Panc1 (cell line): ENCODE measurements around the gene PLCH1. TPM values are rescaled to one million over a fixed set of nuclear protein-coding genes. Genes with fewer than 3 reads are reported as not detected.

Experiments used
- ATAC-seq: fragments of 200-7000 bp; cut with Tn5 transposase; 2 replicates; pipeline ENCODE4 v1.9.1; 2020; ENCODE audit warnings: mild to moderate bottlenecking, moderate library complexity
- BruUV-seq: library from RNA; stranded (reverse); fragments of 400-500 nt; replicated peaks from 2 replicates; lab custom pipeline; 2021; lab: Mats Ljungman, UMichigan
- CTCF ChIA-PET: fragments of 300-600 bp; sonication (Branson Sonifier 250); formaldehyde crosslinking; loops from one replicate; lab custom pipeline; 2022; ENCODE audit warnings: antibody characterized with exemption; lab: Charles Lee
- POLR2A ChIA-PET: fragments of 300-600 bp; sonication (Branson Sonifier 250); formaldehyde crosslinking; loops from one replicate; lab custom pipeline; 2022; ENCODE audit warnings: antibody characterized with exemption; lab: Charles Lee
- DNase-seq: peaks from one replicate; pipeline ENCODE4 v3.0.0-alpha.2; 2010; ENCODE audit warnings: low read depth, low spot score
- H3K27ac ChIP-seq: 2 replicates; pipeline ENCODE4 v1.5.1; 2011; ENCODE audit warnings: mild to moderate bottlenecking, low read length, inconsistent platforms
- H3K27me3 ChIP-seq: fragments of 200-500 bp; sonication (Bioruptor generic); 2 replicates; pipeline ENCODE4 v1.6.0; 2014; ENCODE audit warnings: low read length, inconsistent platforms; ENCODE audit not compliant: control insufficient read depth, insufficient read depth
- H3K36me3 ChIP-seq: fragments of 200-500 bp; sonication (Bioruptor generic); 2 replicates; pipeline ENCODE4 v1.5.1; 2014; ENCODE audit warnings: inconsistent platforms, mild to moderate bottlenecking, low read length, moderate library complexity; ENCODE audit not compliant: control insufficient read depth, insufficient read depth
- H3K4me1 ChIP-seq: 2 replicates; pipeline ENCODE4 v1.5.1; 2011; ENCODE audit warnings: inconsistent platforms, mild to moderate bottlenecking, low read length, moderate library complexity; ENCODE audit not compliant: control insufficient read depth, insufficient read depth
- H3K4me3 ChIP-seq, 2 experiments: 2 replicates each; pipeline ENCODE4 v1.5.1; 2011 to 2012; ENCODE audit warnings: low read depth in 2 of 2, low read length in 2 of 2, mild to moderate bottlenecking in 2 of 2, inconsistent platforms in 1 of 2, moderate library complexity in 1 of 2
- H3K9me3 ChIP-seq: fragments of 200-500 bp; sonication (Bioruptor generic); 2 replicates; pipeline ENCODE4 v1.5.1; 2014; ENCODE audit warnings: low read depth, mild to moderate bottlenecking, inconsistent platforms, low read length, moderate library complexity; ENCODE audit not compliant: control insufficient read depth, insufficient read depth
- POLR2AphosphoS5 ChIP-seq: IDR thresholded peaks from 2 replicates; pipeline ENCODE4 v1.6.1; 2012; ENCODE audit warnings: mild to moderate bottlenecking, low read depth, low read length, moderate library complexity
- SIN3A ChIP-seq: IDR thresholded peaks from 2 replicates; pipeline ENCODE4 v1.6.1; 2012; ENCODE audit warnings: low read depth, mild to moderate bottlenecking, low read length, moderate library complexity, borderline replicate concordance; ENCODE audit not compliant: insufficient read depth
- TCF7L2 ChIP-seq: IDR thresholded peaks from 2 replicates; pipeline ENCODE4 v1.6.1; 2011; ENCODE audit warnings: mild to moderate bottlenecking, low read depth, low read length, inconsistent platforms
- in situ Hi-C: cut with HindIII; loops from 2 replicates; pipeline ENCODE4 v1.10.0; 2016; ENCODE audit warnings: low sequenced_read_pairs, low pct_unique_long_range_greater_than_20kb
- intact Hi-C: fragments of 100-400 bp; cut with micrococcal nuclease; formaldehyde crosslinking; loops from one replicate; pipeline ENCODE4 v1.10.0; 2022; ENCODE audit not compliant: unreplicated experiment
- total RNA-seq: library from RNA; stranded (reverse); gene quantifications from one replicate; pipeline ENCODE4 v1.2.1, GENCODE V29; 2021; ENCODE audit not compliant: unreplicated experiment
- TF ChIP-seq, protein P1 (sequence below): fragments of 450-650 bp; IDR thresholded peaks from 2 replicates; pipeline ENCODE4 v1.5.1; 2017; ENCODE audit warnings: mild to moderate bottlenecking
- TF ChIP-seq, protein P2 (sequence below), 2 experiments: IDR thresholded peaks; 2 replicates each; pipeline ENCODE4 v1.6.1; 2011 to 2012; ENCODE audit warnings: low read depth in 2 of 2, control low read depth in 1 of 2, low read length in 1 of 2, mild to moderate bottlenecking in 1 of 2, moderate library complexity in 1 of 2; ENCODE audit not compliant: insufficient read depth in 1 of 2

The PLCH1 gene
- total RNA-seq, 1 experiment from 2014 or later = 0.03 TPM

DNA sequence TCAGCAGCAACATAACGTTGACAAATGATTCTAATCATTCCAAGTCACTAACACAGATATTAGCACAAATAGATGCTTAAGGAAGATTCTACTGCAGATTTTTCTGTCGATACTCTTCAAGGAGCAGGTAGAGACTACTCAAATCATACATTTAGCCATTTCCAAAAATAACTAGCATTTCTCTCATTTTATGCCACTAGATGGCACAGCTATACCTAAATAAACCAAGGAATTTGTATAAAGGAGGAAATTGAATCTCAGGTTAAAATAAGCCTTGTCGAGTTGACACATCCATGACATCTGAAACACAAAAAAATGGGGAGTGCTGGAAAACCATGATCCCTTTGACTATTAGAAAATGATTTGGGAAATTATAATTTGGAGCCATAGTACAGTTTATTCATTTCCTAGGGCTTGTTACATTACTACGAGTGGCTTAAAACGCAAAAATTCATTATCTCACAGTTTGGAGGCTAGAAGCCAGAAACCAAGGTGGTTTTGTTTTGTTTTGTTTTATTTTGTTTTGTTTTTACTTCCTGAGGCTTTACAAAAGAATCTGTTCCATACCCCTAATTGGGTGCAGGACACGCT is 391.9 kb downstream of the PLCH1 start:
- ChIA-PET POLR2A (no interaction called here), CTCF (interaction anchor here (1.9 kb wide), 1 partner anchor 349 kb away, joined by 10 read pairs; no protein-coding TSS in a partner anchor)
- no peak for TF ChIP-seq POLR2AphosphoS5
- TF ChIP-seq, protein P1, sequence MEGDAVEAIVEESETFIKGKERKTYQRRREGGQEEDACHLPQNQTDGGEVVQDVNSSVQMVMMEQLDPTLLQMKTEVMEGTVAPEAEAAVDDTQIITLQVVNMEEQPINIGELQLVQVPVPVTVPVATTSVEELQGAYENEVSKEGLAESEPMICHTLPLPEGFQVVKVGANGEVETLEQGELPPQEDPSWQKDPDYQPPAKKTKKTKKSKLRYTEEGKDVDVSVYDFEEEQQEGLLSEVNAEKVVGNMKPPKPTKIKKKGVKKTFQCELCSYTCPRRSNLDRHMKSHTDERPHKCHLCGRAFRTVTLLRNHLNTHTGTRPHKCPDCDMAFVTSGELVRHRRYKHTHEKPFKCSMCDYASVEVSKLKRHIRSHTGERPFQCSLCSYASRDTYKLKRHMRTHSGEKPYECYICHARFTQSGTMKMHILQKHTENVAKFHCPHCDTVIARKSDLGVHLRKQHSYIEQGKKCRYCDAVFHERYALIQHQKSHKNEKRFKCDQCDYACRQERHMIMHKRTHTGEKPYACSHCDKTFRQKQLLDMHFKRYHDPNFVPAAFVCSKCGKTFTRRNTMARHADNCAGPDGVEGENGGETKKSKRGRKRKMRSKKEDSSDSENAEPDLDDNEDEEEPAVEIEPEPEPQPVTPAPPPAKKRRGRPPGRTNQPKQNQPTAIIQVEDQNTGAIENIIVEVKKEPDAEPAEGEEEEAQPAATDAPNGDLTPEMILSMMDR = peak; percentile 59; the same call in 1 of the 2 replicates
- TF ChIP-seq TCF7L2 = no peak
- TF ChIP-seq, protein P2, sequence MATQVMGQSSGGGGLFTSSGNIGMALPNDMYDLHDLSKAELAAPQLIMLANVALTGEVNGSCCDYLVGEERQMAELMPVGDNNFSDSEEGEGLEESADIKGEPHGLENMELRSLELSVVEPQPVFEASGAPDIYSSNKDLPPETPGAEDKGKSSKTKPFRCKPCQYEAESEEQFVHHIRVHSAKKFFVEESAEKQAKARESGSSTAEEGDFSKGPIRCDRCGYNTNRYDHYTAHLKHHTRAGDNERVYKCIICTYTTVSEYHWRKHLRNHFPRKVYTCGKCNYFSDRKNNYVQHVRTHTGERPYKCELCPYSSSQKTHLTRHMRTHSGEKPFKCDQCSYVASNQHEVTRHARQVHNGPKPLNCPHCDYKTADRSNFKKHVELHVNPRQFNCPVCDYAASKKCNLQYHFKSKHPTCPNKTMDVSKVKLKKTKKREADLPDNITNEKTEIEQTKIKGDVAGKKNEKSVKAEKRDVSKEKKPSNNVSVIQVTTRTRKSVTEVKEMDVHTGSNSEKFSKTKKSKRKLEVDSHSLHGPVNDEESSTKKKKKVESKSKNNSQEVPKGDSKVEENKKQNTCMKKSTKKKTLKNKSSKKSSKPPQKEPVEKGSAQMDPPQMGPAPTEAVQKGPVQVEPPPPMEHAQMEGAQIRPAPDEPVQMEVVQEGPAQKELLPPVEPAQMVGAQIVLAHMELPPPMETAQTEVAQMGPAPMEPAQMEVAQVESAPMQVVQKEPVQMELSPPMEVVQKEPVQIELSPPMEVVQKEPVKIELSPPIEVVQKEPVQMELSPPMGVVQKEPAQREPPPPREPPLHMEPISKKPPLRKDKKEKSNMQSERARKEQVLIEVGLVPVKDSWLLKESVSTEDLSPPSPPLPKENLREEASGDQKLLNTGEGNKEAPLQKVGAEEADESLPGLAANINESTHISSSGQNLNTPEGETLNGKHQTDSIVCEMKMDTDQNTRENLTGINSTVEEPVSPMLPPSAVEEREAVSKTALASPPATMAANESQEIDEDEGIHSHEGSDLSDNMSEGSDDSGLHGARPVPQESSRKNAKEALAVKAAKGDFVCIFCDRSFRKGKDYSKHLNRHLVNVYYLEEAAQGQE (IDR thresholded peaks at IDR 0.05; ENCODE audit: insufficient read depth in 1 of 2, low read depth in 2 of 2, low read length in 1 of 2) = no peak
- TF ChIP-seq SIN3A = no peak
- in situ Hi-C loops (no loop called here), intact Hi-C loops (loop anchor here (1.0 to 10.0 kb wide), 2 partner anchors 349 to 502 kb away; partner anchors contain the start of gene SLC33A1)
- BruUV-seq = no TSS peak
- peak; percentile 73 for ATAC-seq
- Histone ChIP-seq H3K9me3 (no peaks in the 10 kb centered on the region), H3K27me3 (no peaks in the 10 kb centered on the region), H3K27ac (no peak overlapping the region), H3K36me3 (no peaks in the 10 kb centered on the region), H3K4me1 (no peaks in the 10 kb centered on the region), H3K4me3 (no peak overlapping the region)
- peak; percentile 24 for DNase-seq

DNA sequence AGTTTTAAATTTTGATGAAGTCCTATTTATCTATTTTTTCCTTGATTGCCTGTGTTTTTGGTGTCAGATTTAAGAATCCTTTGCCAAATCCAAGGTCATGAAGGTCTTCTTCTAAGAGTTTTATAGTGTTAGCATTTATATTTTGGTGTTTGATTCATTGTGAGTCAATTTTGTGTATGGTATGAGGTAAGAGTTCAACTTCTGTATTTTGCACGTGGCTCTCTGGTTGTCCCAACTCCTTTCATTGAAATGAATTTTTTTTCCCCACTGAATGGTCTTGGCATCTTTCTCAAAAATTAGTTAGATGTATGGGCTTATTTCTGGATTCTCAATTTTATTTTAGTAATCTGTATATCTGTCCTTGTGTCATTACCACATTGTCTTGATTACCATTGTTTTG is 394.3 kb downstream of the PLCH1 start:
- intact Hi-C loops = loop anchor here (10.0 kb wide), 1 partner anchor 504 kb away; the partner anchor contains the start of gene SLC33A1
- in situ Hi-C loops = no loop called here

More for the DNA sequence above, 394.3 kb downstream of the PLCH1 start:
- Histone ChIP-seq H3K4me3 (no peak overlapping the region), H3K9me3 (no peaks in the 10 kb centered on the region), H3K4me1 (no peaks in the 10 kb centered on the region), H3K27me3 (no peaks in the 10 kb centered on the region), H3K36me3 (no peaks in the 10 kb centered on the region), H3K27ac (no peak overlapping the region)
- ChIA-PET CTCF (no interaction called here), POLR2A (no interaction called here)
- TF ChIP-seq, protein P2 (IDR thresholded peaks at IDR 0.05; ENCODE audit: insufficient read depth in 1 of 2, low read depth in 2 of 2, low read length in 1 of 2) = no peak
- TF ChIP-seq SIN3A = no peak
- no peak for TF ChIP-seq TCF7L2
- TF ChIP-seq, protein P1 = no peak
- TF ChIP-seq POLR2AphosphoS5 = no peak
- BruUV-seq = no TSS peak
- no peak for DNase-seq
- ATAC-seq = no peak
